Loucy (cell line): Measurements from ENCODE around the gene DUS3L.

ENCODE experiments used
- H2AFZ ChIP-seq: fragments of 200-600 bp; sonication (generic); 2 replicates; pipeline ENCODE4 v1.6.0; 2016; ENCODE audit warnings: antibody characterized with exemption, mild to moderate bottlenecking, low read length, moderate library complexity
- H3F3A ChIP-seq: fragments of 200-600 bp; 2 replicates; pipeline ENCODE4 v1.6.0; 2016; ENCODE audit warnings: antibody characterized with exemption, low read depth, mild to moderate bottlenecking
- H3K27me3 ChIP-seq: fragments of 200-600 bp; sonication (generic); 2 replicates; pipeline ENCODE4 v1.6.1; 2014; ENCODE audit warnings: low read length, mild to moderate bottlenecking; ENCODE audit not compliant: insufficient read depth, poor library complexity, severe bottlenecking
- H3K36me3 ChIP-seq: fragments of 200-600 bp; sonication (generic); 2 replicates; pipeline ENCODE4 v1.6.1; 2016; ENCODE audit warnings: low read length; ENCODE audit not compliant: insufficient read depth
- H3K4me1 ChIP-seq: fragments of 200-600 bp; sonication (generic); 2 replicates; pipeline ENCODE4 v1.5.1; 2014; ENCODE audit warnings: low read length, mild to moderate bottlenecking; ENCODE audit not compliant: insufficient read depth, poor library complexity, severe bottlenecking
- H3K4me2 ChIP-seq: fragments of 200-600 bp; sonication (generic); 2 replicates; pipeline ENCODE4 v1.6.0; 2014; ENCODE audit warnings: antibody characterized with exemption, low read length, low read depth, mild to moderate bottlenecking; ENCODE audit not compliant: poor library complexity, severe bottlenecking
- H3K4me3 ChIP-seq: fragments of 200-600 bp; sonication (generic); 2 replicates; pipeline ENCODE4 v1.5.1; 2014; ENCODE audit warnings: low read length, mild to moderate bottlenecking, mixed read lengths; ENCODE audit not compliant: poor library complexity, severe bottlenecking
- H3K79me2 ChIP-seq: fragments of 200-600 bp; sonication (generic); 2 replicates; pipeline ENCODE4 v1.6.1; 2014; ENCODE audit warnings: low read length; ENCODE audit not compliant: insufficient read depth
- H3K9ac ChIP-seq: fragments of 200-600 bp; sonication (generic); 2 replicates; pipeline ENCODE4 v1.6.0; 2014; ENCODE audit warnings: mild to moderate bottlenecking, low read depth, low read length, moderate library complexity; ENCODE audit not compliant: poor library complexity, severe bottlenecking
- H3K9me2 ChIP-seq: fragments of 200-600 bp; sonication (generic); replicated peaks from 2 replicates; pipeline ENCODE4 v1.6.1; 2016; ENCODE audit warnings: low read depth, low read length, mixed read lengths
- H3K9me3 ChIP-seq: fragments of 200-600 bp; sonication (generic); 2 replicates; pipeline ENCODE4 v1.6.1; 2014; ENCODE audit warnings: mild to moderate bottlenecking, antibody characterized with exemption, low read length, low read depth; ENCODE audit not compliant: insufficient read depth
- H4K20me1 ChIP-seq: fragments of 200-600 bp; sonication (generic); 2 replicates; pipeline ENCODE4 v1.6.0; 2014; ENCODE audit warnings: antibody characterized with exemption, low read length, mild to moderate bottlenecking; ENCODE audit not compliant: insufficient read depth, poor library complexity, severe bottlenecking
- EZH2phosphoT487 ChIP-seq: fragments of 200-600 bp; IDR thresholded peaks from 2 replicates; pipeline ENCODE4 v1.6.1; 2018; ENCODE audit warnings: antibody characterized with exemption, mild to moderate bottlenecking, moderate library complexity, borderline replicate concordance
- TF ChIP-seq, protein P1 (sequence below): fragments of 200-600 bp; sonication (generic); conservative IDR thresholded peaks from 2 replicates; pipeline ENCODE4 v1.5.1; 2014; ENCODE audit warnings: mild to moderate bottlenecking, antibody characterized with exemption, low read length

The DUS3L gene

DNA sequence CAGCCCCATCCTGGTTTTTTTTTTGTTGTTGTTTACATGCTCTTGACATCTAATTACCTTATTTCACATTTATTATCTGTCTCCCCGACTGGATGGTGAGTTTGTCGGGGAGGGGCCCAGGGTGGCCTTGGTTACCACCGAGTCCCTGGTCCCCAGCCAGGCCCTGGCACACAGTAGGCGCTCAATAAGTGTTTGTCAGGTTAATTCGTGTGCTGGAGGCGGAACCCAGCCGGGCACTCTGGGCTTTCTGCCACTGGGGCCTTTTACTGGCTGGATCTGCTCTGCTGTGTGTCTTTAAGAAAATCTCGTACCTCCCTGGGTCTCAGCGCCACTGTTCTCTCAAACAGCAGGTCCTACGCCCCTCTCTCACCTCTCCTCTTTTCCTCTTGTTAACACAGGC is 18.5 kb upstream of the DUS3L start:
- no peak overlapping the region for H2AFZ ChIP-seq
- no peaks in the 10 kb centered on the region for H3K36me3 ChIP-seq
- H3F3A ChIP-seq, result no peaks in the 10 kb centered on the region
- H3K79me2 ChIP-seq, result no peaks in the 10 kb centered on the region
- H3K9me3 ChIP-seq, result no peaks in the 10 kb centered on the region
- no peak overlapping the region for H3K4me3 ChIP-seq
- H3K27me3 ChIP-seq, result no peaks in the 10 kb centered on the region
- no peaks in the 10 kb centered on the region for H3K4me1 ChIP-seq
- H3K9ac ChIP-seq, result no peak overlapping the region
- TF ChIP-seq, protein P1, sequence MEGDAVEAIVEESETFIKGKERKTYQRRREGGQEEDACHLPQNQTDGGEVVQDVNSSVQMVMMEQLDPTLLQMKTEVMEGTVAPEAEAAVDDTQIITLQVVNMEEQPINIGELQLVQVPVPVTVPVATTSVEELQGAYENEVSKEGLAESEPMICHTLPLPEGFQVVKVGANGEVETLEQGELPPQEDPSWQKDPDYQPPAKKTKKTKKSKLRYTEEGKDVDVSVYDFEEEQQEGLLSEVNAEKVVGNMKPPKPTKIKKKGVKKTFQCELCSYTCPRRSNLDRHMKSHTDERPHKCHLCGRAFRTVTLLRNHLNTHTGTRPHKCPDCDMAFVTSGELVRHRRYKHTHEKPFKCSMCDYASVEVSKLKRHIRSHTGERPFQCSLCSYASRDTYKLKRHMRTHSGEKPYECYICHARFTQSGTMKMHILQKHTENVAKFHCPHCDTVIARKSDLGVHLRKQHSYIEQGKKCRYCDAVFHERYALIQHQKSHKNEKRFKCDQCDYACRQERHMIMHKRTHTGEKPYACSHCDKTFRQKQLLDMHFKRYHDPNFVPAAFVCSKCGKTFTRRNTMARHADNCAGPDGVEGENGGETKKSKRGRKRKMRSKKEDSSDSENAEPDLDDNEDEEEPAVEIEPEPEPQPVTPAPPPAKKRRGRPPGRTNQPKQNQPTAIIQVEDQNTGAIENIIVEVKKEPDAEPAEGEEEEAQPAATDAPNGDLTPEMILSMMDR, result no peak
- TF ChIP-seq EZH2phosphoT487, result no peak
- H3K4me2 ChIP-seq, result no peak overlapping the region
- H4K20me1 ChIP-seq, result no peaks in the 10 kb centered on the region
- H3K9me2 ChIP-seq, result no peaks in the 10 kb centered on the region

DNA sequence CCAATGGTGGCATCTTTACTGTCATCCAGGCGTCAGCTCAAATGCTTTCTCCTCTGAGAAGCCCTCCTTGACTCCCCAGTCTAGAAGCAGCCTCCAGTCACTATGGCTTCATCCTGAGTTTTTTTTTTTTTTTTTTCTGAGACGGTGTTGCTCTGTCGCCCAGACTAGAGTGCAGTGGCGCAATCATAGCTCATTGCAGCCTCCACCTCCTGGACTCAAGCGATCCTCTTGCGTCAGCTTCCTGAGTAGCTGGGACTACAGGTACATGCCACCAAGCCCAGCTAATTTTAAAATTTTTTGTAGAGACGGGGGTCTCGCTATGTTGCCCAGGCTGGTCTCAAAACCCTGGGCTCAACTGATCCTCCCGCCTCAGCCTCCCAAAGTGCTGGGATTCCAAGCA is 18.1 kb upstream of the DUS3L start:
- no peaks in the 10 kb centered on the region for H3F3A ChIP-seq
- no peaks in the 10 kb centered on the region for H3K9me2 ChIP-seq
- H3K4me3 ChIP-seq, result no peak overlapping the region
- H4K20me1 ChIP-seq, result no peaks in the 10 kb centered on the region
- H2AFZ ChIP-seq, result no peak overlapping the region
- no peak overlapping the region for H3K9ac ChIP-seq
- H3K4me1 ChIP-seq, result no peaks in the 10 kb centered on the region
- H3K4me2 ChIP-seq, result no peak overlapping the region
- H3K27me3 ChIP-seq, result no peaks in the 10 kb centered on the region
- H3K9me3 ChIP-seq, result no peaks in the 10 kb centered on the region
- no peaks in the 10 kb centered on the region for H3K79me2 ChIP-seq
- TF ChIP-seq, protein P1, result no peak
- TF ChIP-seq EZH2phosphoT487, result no peak
- no peaks in the 10 kb centered on the region for H3K36me3 ChIP-seq

DNA sequence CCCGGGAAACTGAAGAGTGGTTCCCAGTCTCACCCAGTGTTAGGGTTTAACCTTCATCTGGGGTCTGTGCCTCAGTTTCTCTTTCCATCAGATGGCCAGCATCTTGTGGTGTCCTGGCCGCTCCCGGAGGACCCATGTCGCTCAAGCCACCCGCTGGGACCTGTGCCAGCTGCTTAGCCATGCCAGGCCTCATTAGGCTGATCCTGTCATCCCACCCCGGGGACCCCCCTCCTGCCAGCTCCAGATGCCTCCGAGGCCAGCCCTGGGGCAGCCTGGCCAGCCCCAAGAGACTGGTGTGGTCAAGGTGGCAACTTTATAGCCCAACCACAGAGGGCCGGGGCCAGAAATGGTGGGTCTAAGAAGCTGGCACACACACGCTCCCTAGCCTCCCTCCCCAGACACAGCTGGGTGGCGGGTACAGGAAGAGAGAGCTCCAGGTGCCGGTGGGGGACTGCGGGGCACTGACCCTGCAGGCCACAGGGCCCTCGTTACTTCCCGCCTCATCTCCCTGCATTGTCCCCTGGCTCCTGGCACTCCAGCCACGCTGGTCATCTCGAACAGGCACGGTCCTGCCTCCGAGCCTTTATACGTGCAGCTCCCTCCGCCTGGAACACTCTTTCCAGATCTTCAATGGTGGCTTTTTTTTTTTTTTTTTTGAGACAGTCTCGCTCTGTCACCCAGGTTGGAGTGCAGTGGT is 17.3 kb upstream of the DUS3L start:
- TF ChIP-seq, protein P1, result no peak
- no peak for TF ChIP-seq EZH2phosphoT487
- Histone ChIP-seq H3K79me2 (no peaks in the 10 kb centered on the region), H3F3A (no peaks in the 10 kb centered on the region), H2AFZ (no peak overlapping the region), H3K9me2 (no peaks in the 10 kb centered on the region), H3K4me1 (peaks cover 5% of the 10 kb centered on the region), H4K20me1 (no peaks in the 10 kb centered on the region), H3K9ac (no peak overlapping the region), H3K27me3 (no peaks in the 10 kb centered on the region), H3K9me3 (no peaks in the 10 kb centered on the region), H3K4me3 (no peak overlapping the region), H3K4me2 (no peak overlapping the region), H3K36me3 (no peaks in the 10 kb centered on the region)
